Measurements from ENCODE around the gene UFSP1. TPM values are rescaled to one million over a fixed set of nuclear protein-coding genes. Genes with fewer than 3 reads are reported as not detected.

UFSP1 gene
- total and polyA plus RNA-seq, 2 of the 13 experiments (the other 11 are each of a cell fraction or from before 2014, with no cell fraction given) = 0.65 to 3.3 TPM

DNA sequence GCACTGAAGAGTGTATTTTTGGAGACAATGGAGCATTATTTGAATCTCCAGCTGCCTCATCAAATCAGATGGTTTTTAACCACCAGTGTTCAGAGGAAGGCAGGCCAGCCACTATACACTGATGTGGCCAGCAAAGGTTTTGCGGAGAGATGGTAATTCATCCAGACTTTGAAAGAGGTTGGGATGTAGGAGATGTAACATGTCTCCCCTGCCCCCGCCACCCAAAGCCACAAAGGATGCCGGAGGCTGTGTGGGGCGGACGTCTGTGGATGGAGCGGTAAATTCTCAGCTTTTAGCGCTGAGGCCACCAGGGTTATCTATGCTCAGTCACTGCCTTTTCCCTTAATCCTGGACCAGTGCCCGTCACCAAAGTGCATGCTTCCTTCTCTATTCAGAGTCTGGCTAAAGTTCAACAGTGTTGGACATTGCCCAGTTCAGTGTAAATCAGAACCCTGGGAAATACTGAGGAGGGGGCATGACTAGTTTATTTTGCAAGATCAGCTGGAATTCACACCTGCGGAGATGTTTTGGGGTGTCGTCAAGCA lies 26.0 kb downstream of the UFSP1 start (continued):
- TF ChIP-seq, protein P1, sequence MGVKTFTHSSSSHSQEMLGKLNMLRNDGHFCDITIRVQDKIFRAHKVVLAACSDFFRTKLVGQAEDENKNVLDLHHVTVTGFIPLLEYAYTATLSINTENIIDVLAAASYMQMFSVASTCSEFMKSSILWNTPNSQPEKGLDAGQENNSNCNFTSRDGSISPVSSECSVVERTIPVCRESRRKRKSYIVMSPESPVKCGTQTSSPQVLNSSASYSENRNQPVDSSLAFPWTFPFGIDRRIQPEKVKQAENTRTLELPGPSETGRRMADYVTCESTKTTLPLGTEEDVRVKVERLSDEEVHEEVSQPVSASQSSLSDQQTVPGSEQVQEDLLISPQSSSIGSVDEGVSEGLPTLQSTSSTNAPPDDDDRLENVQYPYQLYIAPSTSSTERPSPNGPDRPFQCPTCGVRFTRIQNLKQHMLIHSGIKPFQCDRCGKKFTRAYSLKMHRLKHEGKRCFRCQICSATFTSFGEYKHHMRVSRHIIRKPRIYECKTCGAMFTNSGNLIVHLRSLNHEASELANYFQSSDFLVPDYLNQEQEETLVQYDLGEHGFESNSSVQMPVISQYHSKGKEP (CRISPR knock-in tag; IDR thresholded peaks at IDR 0.05) = no peak

DNA sequence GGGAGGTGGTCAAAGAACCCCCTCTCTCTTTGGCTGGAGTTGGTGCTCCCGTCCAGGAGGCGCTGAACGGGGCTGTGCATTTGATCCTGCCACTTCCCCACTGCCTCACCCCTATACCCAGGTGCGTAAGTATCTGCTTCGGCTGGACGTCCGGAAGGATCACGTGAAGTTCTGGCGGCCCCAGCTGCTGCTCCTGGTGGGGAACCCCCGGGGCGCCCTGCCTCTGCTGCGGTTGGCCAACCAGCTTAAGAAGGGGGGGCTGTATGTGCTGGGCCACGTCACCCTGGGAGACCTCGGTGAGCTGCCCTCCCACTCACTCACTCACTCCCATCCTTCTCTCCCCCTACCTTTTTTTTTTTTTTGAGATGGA lies 27.9 kb downstream of the UFSP1 start:
- no peaks in the 10 kb centered on the region for H4K20me1 ChIP-seq (ENCODE audit: insufficient read depth, low read length)
- in situ Hi-C loops (cut with HindIII; ENCODE audit: extremely low pct_ligation_motif_present, low pct_unique_long_range_greater_than_20kb) (no loop called here), intact Hi-C loops (cut with micrococcal nuclease; ENCODE audit: unreplicated experiment) (no loop called here)
- FAIRE-seq = no peak
- ChIA-PET CTCF (ENCODE audit: low intra/inter-chr PET ratio, low total read pairs) (no interaction called here), POLR2A (no interaction called here)
- no peak for TF ChIP-seq HNF1A (IDR thresholded peaks at IDR 0.05; ENCODE audit: low read depth)
- TF ChIP-seq HNF1A (CRISPR knock-in tag; IDR thresholded peaks at IDR 0.05; ENCODE audit: borderline replicate concordance) = no peak
- no peak for TF ChIP-seq ZFP36L1 (CRISPR knock-in tag; IDR thresholded peaks at IDR 0.05)
- no peak for TF ChIP-seq PHF8 (CRISPR knock-in tag; IDR thresholded peaks at IDR 0.05)
- no peak for TF ChIP-seq ZNF224 (CRISPR knock-in tag; IDR thresholded peaks at IDR 0.05)
- TF ChIP-seq RBM22 (optimal IDR thresholded peaks at IDR 0.05; ENCODE audit: low read length) = no peak
- TF ChIP-seq RAD21 (CRISPR knock-in tag; IDR thresholded peaks at IDR 0.05) = no peak
- TF ChIP-seq, protein P2, sequence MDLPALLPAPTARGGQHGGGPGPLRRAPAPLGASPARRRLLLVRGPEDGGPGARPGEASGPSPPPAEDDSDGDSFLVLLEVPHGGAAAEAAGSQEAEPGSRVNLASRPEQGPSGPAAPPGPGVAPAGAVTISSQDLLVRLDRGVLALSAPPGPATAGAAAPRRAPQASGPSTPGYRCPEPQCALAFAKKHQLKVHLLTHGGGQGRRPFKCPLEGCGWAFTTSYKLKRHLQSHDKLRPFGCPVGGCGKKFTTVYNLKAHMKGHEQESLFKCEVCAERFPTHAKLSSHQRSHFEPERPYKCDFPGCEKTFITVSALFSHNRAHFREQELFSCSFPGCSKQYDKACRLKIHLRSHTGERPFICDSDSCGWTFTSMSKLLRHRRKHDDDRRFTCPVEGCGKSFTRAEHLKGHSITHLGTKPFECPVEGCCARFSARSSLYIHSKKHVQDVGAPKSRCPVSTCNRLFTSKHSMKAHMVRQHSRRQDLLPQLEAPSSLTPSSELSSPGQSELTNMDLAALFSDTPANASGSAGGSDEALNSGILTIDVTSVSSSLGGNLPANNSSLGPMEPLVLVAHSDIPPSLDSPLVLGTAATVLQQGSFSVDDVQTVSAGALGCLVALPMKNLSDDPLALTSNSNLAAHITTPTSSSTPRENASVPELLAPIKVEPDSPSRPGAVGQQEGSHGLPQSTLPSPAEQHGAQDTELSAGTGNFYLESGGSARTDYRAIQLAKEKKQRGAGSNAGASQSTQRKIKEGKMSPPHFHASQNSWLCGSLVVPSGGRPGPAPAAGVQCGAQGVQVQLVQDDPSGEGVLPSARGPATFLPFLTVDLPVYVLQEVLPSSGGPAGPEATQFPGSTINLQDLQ (CRISPR knock-in tag; IDR thresholded peaks at IDR 0.05) = no peak
- TF ChIP-seq ZNF160 (CRISPR knock-in tag; IDR thresholded peaks at IDR 0.05) = no peak
- no peak for TF ChIP-seq SUZ12 (IDR thresholded peaks at IDR 0.05; ENCODE audit: low read depth, low read length)
- TF ChIP-seq CEBPG (CRISPR knock-in tag; IDR thresholded peaks at IDR 0.05) = no peak
- TF ChIP-seq MEF2D (CRISPR knock-in tag; IDR thresholded peaks at IDR 0.05) = no peak
- TF ChIP-seq ZNF792 (CRISPR knock-in tag; IDR thresholded peaks at IDR 0.05) = no peak
- no peak overlapping the region for H3K9ac ChIP-seq (ENCODE audit: insufficient read depth, low read depth, low read length)
- no peak overlapping the region for H3K4me2 ChIP-seq (ENCODE audit: low read depth, low read length)
- no peaks in the 10 kb centered on the region for H3K79me2 ChIP-seq (ENCODE audit: insufficient read depth, low read length)
- no peak for ATAC-seq
- 97% methylated on average over 13 of the region's 14 CpGs for WGBS (ENCODE audit: low lambda C conversion rate)
- H3K4me1 ChIP-seq (ENCODE audit: insufficient read depth, low read length) = peaks cover 19% of the 10 kb centered on the region
- no peaks in the 10 kb centered on the region for H3K27me3 ChIP-seq (ENCODE audit: control insufficient read depth in 1 of 2, insufficient read depth in 2 of 2, low read length in 2 of 2)
- no peak overlapping the region for H3K27ac ChIP-seq (ENCODE audit: extremely low read length, insufficient read depth, low read length)
- no peak overlapping the region for H3K4me3 ChIP-seq (replicated peaks in 1 of 3; ENCODE audit: insufficient read depth in 1 of 3, low read depth in 2 of 3, low read length in 3 of 3)
- H2AFZ ChIP-seq (ENCODE audit: low read length) = no peak overlapping the region
- no TSS peak for BruUV-seq (replicated peaks)
- H3K36me3 ChIP-seq (replicated peaks in 1 of 2; ENCODE audit: control insufficient read depth in 1 of 2, insufficient read depth in 2 of 2, low read length in 2 of 2) = peaks cover 6 to 10% of the 10 kb centered on the region in 2 experiments; a peak in 4 of 5 replicates
- no peak for DNase-seq (ENCODE audit: low spot score)
- H3K9me3 ChIP-seq (ENCODE audit: low read length) = no peaks in the 10 kb centered on the region

All from HepG2 (cell line).